Astrocyte (in vitro differentiated cells and primary cell): ENCODE measurements around the gene XYLT1.

Source experiments
- CTCF ChIP-seq: IDR thresholded peaks from 2 replicates; pipeline ENCODE4 v1.5.1; 2011; ENCODE audit warnings: low read depth, mild to moderate bottlenecking, inconsistent platforms, low read length, moderate library complexity; ENCODE audit not compliant: insufficient read depth
- EZH2 ChIP-seq: IDR thresholded peaks from 2 replicates; pipeline ENCODE4 v1.6.1; 2012; ENCODE audit warnings: mild to moderate bottlenecking, low read length, inconsistent platforms; ENCODE audit not compliant: insufficient read depth

- no peak for TF ChIP-seq CTCF
- no peak for TF ChIP-seq EZH2
Measured at GRCh38 chr16:17509194-17509593, 38.4 kb upstream of the XYLT1 start.
